DOHH2 (cell line): ENCODE results near the gene COX6B2.

Experiments used
- EZH2phosphoT487 ChIP-seq: fragments of 200-600 bp; sonication (generic); IDR thresholded peaks from 2 replicates; pipeline ENCODE4 v1.6.1; 2017; ENCODE audit warnings: borderline replicate concordance, mild to moderate bottlenecking, antibody characterized with exemption, low read length, moderate library complexity, mixed read lengths
- TF ChIP-seq, protein P1 (sequence below): fragments of 200-600 bp; sonication (generic); IDR thresholded peaks from one replicate; pipeline ENCODE4 v1.5.1; 2014; ENCODE audit warnings: antibody characterized with exemption, mild to moderate bottlenecking, low read depth, low read length; ENCODE audit not compliant: poor library complexity, severe bottlenecking

- TF ChIP-seq, protein P1, sequence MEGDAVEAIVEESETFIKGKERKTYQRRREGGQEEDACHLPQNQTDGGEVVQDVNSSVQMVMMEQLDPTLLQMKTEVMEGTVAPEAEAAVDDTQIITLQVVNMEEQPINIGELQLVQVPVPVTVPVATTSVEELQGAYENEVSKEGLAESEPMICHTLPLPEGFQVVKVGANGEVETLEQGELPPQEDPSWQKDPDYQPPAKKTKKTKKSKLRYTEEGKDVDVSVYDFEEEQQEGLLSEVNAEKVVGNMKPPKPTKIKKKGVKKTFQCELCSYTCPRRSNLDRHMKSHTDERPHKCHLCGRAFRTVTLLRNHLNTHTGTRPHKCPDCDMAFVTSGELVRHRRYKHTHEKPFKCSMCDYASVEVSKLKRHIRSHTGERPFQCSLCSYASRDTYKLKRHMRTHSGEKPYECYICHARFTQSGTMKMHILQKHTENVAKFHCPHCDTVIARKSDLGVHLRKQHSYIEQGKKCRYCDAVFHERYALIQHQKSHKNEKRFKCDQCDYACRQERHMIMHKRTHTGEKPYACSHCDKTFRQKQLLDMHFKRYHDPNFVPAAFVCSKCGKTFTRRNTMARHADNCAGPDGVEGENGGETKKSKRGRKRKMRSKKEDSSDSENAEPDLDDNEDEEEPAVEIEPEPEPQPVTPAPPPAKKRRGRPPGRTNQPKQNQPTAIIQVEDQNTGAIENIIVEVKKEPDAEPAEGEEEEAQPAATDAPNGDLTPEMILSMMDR, result no peak
- TF ChIP-seq EZH2phosphoT487, result no peak
Measured at GRCh38 chr19:55384920-55385723, 30.6 kb upstream of the COX6B2 start.
